NB4 (cell line): ENCODE measurements around the gene NT5E.

ENCODE experiments used
- CTCF ChIP-seq: IDR thresholded peaks from one replicate; pipeline ENCODE4 v1.5.1; 2012; ENCODE audit warnings: low read depth, low read length
- POLR2A ChIP-seq: IDR thresholded peaks from 2 replicates; pipeline ENCODE4 v1.6.1; 2011; ENCODE audit warnings: mild to moderate bottlenecking; ENCODE audit not compliant: insufficient read length; ENCODE audit errors: extremely low read depth

GRCh38 chr6:85479208-85479607 lies 29.3 kb downstream of the NT5E start:
- no peak for TF ChIP-seq CTCF
- no peak for TF ChIP-seq POLR2A
